Naive thymus-derived CD8-positive, alpha-beta T cell (primary cell): ENCODE results near the gene THEM5. TPM values are rescaled to one million over a fixed set of nuclear protein-coding genes. Genes with fewer than 3 reads are reported as not detected.

Experiments
- ATAC-seq, 2 donors: fragments of 150-1000 bp; cut with Tn5 transposase in 1 of 2; sonication (Bioruptor Pico), chemical (Tn5 transposase) in 1 of 2; 1 replicate in 1 of 2; 2 replicates in 1 of 2; pipeline ENCODE4 v1.10.0; 2021; ENCODE audit warnings: mild to moderate bottlenecking in 2 of 2, moderate library complexity in 2 of 2
- POLR2A ChIA-PET: fragments of 350-600 bp; sonication (Branson Sonifier 250); formaldehyde crosslinking; loops from one replicate; lab custom pipeline; 2021; ENCODE audit warnings: antibody characterized with exemption; lab: Charles Lee
- DNase-seq, 10 donors: peaks; one replicate each; pipeline versions ENCODE4 v3.0.0 to v3.0.0-alpha.2; 2020 to 2022
- H3K27ac Mint-ChIP-seq, 10 donors: one replicate each; pipeline ENCODE4 v1.8.0; 2020 to 2022; ENCODE audit warnings: mild to moderate bottlenecking in 10 of 10, mixed read lengths in 10 of 10, moderate library complexity in 4 of 10, inconsistent platforms in 1 of 10
- H3K27me3 Mint-ChIP-seq, 5 donors: one replicate each; pipeline ENCODE4 v1.8.0; 2021 to 2022; ENCODE audit warnings: mixed read lengths in 5 of 5
- H3K36me3 Mint-ChIP-seq, 3 donors: one replicate each; pipeline ENCODE4 v1.8.0; 2020 to 2022; ENCODE audit warnings: mixed read lengths in 3 of 3, mild to moderate bottlenecking in 2 of 3, inconsistent platforms in 1 of 3
- H3K4me1 Mint-ChIP-seq, 4 donors: one replicate each; pipeline ENCODE4 v1.8.0; 2021 to 2022; ENCODE audit warnings: mixed read lengths in 4 of 4
- H3K4me3 Mint-ChIP-seq, 10 donors: one replicate each; pipeline ENCODE4 v1.8.0; 2020 to 2022; ENCODE audit warnings: mild to moderate bottlenecking in 10 of 10, mixed read lengths in 10 of 10, moderate library complexity in 6 of 10, inconsistent platforms in 1 of 10
- H3K9me3 Mint-ChIP-seq, 9 donors: one replicate each; pipeline ENCODE4 v1.8.0; 2020 to 2022; ENCODE audit warnings: mixed read lengths in 9 of 9, mild to moderate bottlenecking in 3 of 9, inconsistent platforms in 1 of 9, moderate library complexity in 1 of 9
- polyA plus RNA-seq, 3 donors: library from polyadenylated mRNA; unstranded; fragments of 300-500 nt; fragmentation: Illumina TruSeq; gene quantifications; one replicate each; pipeline ENCODE4 v1.2.3, GENCODE V29; 2021
- total RNA-seq, 8 experiments: library from RNA in 2 of 8; stranded (reverse) in 2 of 8; gene quantifications; one replicate each; pipeline ENCODE4 v1.2.3 and lab custom pipeline; 2021 to 2026

THEM5 gene
- total and polyA plus RNA-seq, 5 experiments from 2014 or later: not detected

DNA sequence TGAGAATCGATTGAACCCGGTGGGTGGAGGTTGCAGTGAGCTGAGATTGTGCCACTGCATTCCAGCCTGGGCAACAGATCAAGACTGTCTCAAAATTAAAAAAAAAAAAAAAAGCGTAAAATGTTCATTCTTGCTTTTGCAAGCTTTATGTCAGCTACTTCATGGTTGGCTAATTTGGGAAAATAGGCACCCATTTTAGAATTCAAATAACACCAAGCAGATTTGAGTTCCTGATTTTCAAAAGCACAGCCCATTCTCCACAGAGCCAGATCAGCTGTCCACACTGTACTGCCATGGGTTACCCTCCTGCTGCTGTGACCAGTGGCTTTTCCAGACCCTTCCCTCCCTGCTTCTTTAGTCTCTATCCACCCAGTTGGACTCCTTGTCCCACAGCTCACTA, 4.4 kb downstream of the THEM5 start:
- no peak for DNase-seq
- ATAC-seq: no peak
- Mint-ChIP-seq H3K27ac (no peak overlapping the region), H3K27me3 (peaks cover 0 to 2% (median 0%) of the 10 kb centered on the region in 5 donors), H3K4me1 (peaks cover 0 to 11% (median 5%) of the 10 kb centered on the region in 4 donors), H3K4me3 (no peak overlapping the region), H3K36me3 (no peaks in the 10 kb centered on the region), H3K9me3 (no peaks in the 10 kb centered on the region)
- POLR2A ChIA-PET: no interaction called here

DNA sequence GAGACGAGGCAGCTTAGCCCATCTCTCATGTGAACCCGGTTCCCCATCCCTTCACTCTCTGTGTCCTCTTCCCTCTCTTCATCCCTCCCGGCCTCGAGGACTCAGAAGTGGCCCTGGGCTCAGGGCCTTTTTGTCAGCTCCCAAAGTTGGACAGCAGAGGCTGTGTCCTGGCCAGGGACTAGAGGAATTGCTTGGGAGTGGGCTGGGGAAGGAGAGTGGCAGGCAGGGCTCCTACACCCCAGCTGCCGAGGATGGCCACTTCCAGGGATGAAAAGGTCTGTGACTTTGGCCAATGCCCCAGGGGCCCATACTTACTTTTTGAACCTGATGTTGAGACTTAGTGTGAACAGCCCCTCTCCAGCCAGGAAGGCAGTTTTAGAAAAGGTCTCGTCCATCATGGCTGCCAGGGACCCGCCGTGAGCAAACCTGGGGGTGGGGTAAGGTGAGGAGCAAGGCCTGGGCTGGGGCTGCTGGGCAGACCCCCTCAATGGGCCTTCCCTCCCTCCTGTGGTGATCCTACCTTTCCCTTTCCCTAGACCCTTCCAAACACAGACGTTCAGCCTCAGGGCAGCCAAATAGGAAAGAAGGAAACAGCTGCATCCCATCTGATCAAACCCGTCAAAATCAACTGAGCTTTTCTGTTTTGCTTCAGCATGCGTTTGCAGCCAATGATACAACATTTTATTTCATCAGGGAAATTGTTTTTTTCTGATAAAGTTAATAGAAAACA, 5.5 kb downstream of the THEM5 start:
- POLR2A ChIA-PET: no interaction called here
- Mint-ChIP-seq H3K4me1 (peaks cover 0 to 13% (median 6%) of the 10 kb centered on the region in 4 donors), H3K9me3 (no peaks in the 10 kb centered on the region), H3K27me3 (peaks cover 0 to 2% (median 0%) of the 10 kb centered on the region in 5 donors), H3K36me3 (no peaks in the 10 kb centered on the region), H3K27ac (no peak overlapping the region), H3K4me3 (no peak overlapping the region)
- DNase-seq (no peak), ATAC-seq (no peak)

DNA sequence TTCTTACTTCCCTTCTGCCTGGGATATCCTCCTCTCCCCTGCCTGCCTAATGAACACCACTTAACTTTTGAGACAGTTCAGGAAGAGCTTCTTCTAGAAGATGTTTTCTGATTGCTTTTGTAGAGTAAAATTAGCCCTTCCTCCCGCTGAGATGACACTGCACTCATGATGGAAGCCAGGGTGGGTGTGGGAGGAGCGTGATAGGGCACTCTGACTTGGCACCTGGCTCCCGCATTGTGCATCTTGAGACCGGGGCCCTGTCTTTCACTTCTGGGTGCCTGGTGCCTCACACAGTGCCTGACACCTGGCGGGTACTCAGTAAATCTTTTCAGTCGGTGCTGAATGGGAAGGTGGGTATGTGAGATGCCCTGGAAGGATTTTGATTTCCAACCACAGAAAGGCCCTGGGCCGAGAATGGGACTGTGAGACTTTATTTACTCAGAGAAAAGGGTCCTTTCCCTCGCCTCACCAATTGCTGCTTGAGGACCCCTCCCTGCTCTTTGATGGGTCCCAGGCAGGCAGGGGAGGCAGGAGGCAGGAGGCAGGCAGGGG, 6.8 kb downstream of the THEM5 start:
- peaks cover 0 to 13% (median 6%) of the 10 kb centered on the region in 4 donors for H3K4me1 Mint-ChIP-seq
- H3K27me3 Mint-ChIP-seq: peaks cover 0 to 2% (median 0%) of the 10 kb centered on the region in 5 donors
- no peak for DNase-seq
- ATAC-seq: no peak
- H3K36me3 Mint-ChIP-seq: no peaks in the 10 kb centered on the region
- H3K9me3 Mint-ChIP-seq: no peaks in the 10 kb centered on the region
- no peak overlapping the region for H3K4me3 Mint-ChIP-seq
- H3K27ac Mint-ChIP-seq: peak overlapping the region in 2 of 10 donors; percentile 36 to 43
- POLR2A ChIA-PET: no interaction called here

DNA sequence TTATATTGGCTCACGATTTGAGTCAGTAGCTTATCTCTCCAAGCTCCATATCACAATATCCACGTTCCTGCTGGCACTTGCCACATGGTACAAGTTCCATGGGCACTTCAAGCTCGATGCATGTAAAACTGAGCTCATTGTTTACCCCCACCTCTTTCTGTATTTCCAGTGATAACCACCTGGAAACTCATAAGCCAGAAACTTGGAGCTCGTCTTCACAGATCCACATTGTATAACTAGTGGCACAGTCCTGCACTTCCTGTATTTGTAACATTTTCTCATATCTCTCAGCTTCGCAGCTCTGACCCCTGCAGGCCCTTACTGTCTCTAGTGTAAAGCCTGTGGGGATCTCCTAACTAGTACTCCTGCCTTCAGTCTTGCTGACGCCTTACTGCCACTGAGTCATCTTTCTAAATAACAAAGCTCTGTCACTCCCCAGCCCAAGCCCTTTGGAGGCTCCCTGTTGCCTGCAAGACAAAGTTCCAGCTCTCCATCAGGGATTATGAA, 7.4 kb downstream of the THEM5 start:
- Mint-ChIP-seq H3K9me3 (no peaks in the 10 kb centered on the region), H3K4me1 (peaks cover under 1 to 13% (median 4%) of the 10 kb centered on the region in 4 donors), H3K27ac (peak overlapping the region in 3 of 10 donors; percentile 36 to 61 (median 43)), H3K27me3 (no peaks in the 10 kb centered on the region), H3K36me3 (no peaks in the 10 kb centered on the region), H3K4me3 (no peak overlapping the region)
- DNase-seq (no peak), ATAC-seq (no peak)
- POLR2A ChIA-PET: no interaction called here

DNA sequence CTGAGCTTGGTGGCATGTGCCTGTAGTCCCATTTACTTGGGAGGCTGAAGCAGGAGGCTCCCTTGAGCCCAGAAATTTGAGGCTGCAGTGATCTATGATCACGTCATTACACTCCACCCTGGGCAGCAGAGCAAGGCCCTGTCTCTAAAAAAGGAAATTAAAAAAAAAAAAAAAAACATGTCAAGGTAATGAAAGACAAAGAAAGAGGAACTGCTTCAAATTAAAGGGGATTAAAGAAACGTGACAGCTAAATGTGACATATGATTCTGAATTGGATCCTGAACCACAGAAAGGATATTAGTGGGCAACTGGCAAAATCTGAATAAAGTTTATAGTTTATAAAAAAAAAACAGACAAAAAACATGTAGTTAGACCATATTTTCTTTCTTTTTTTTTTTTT, 10.1 kb downstream of the THEM5 start:
- H3K4me3 Mint-ChIP-seq: no peak overlapping the region
- peaks cover 21 to 32% (median 23%) of the 10 kb centered on the region in 4 donors for H3K4me1 Mint-ChIP-seq
- H3K9me3 Mint-ChIP-seq: no peaks in the 10 kb centered on the region
- H3K27ac Mint-ChIP-seq: peak overlapping the region in 1 of 10 donors; percentile 55
- no peaks in the 10 kb centered on the region for H3K27me3 Mint-ChIP-seq
- no peaks in the 10 kb centered on the region for H3K36me3 Mint-ChIP-seq
- DNase-seq: no peak
- ATAC-seq: no peak
- POLR2A ChIA-PET: interaction anchor here (1.0 kb wide), 1 partner anchor 9 kb away, joined by 6 read pairs; no protein-coding TSS in a partner anchor

DNA sequence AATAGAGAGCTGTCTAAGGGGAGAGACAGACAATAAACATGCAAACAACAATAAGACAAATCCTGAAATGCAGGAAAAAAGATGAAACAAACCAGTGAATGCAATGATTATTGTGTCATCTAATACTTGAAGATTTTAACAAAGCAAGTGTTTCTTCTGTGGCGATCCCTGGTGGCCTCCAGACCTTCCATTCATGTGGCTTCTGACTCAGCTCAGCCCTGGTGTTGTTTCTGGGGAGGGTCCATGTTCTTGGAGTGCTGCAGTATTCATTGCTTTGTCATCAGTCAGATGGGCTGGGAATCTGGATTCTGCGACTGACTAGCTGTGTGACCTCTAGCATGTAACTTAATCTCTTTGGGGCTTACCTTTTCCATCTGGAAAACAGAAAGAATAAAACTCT, 12.4 kb downstream of the THEM5 start:
- no peaks in the 10 kb centered on the region for H3K36me3 Mint-ChIP-seq
- DNase-seq (peak in 1 of 10 donors; percentile 28), ATAC-seq (no peak)
- H3K9me3 Mint-ChIP-seq: no peaks in the 10 kb centered on the region
- H3K27me3 Mint-ChIP-seq: peaks cover 0 to 2% (median 0%) of the 10 kb centered on the region in 5 donors
- H3K27ac Mint-ChIP-seq: peak overlapping the region in 4 of 10 donors; percentile 30 to 67 (median 47)
- H3K4me1 Mint-ChIP-seq: peaks cover 30 to 44% (median 39%) of the 10 kb centered on the region in 4 donors
- H3K4me3 Mint-ChIP-seq: peak overlapping the region in 2 of 10 donors; percentile 20 to 86
- POLR2A ChIA-PET: no interaction called here

DNA sequence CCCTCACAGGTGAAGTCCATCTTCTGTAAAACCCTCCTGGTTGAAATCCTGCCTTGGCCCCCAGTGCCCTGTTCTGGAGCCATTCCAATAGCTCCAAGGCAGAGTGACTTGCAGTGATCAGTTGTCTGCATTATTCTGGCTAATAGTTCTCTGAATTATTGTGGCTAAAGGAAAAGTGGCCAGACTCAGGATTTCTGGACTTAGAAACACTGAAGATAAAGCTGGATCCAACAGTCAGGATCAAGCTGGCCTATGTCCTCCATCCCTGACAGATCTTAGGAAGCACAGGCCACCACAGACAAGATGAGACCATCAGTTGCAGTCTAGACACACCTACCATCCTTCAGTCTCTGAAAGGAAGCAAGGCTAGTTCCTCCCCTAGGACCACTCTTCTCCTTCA, 13.1 kb downstream of the THEM5 start:
- Mint-ChIP-seq H3K4me3 (peak overlapping the region; percentile 75 to 94 (median 85)), H3K4me1 (peaks cover 30 to 47% (median 39%) of the 10 kb centered on the region in 4 donors), H3K36me3 (no peaks in the 10 kb centered on the region), H3K27ac (peak overlapping the region in 8 of 10 donors; percentile 30 to 76 (median 66)), H3K9me3 (no peaks in the 10 kb centered on the region), H3K27me3 (peaks cover 0 to 2% (median 0%) of the 10 kb centered on the region in 5 donors)
- DNase-seq (peak in 1 of 10 donors; percentile 37), ATAC-seq (no peak)
- POLR2A ChIA-PET: interaction anchor here (1.0 to 1.7 kb wide), 2 partner anchors 57 to 77 kb away, joined by 3 to 8 read pairs; partner anchors contain the start of gene MRPL9

DNA sequence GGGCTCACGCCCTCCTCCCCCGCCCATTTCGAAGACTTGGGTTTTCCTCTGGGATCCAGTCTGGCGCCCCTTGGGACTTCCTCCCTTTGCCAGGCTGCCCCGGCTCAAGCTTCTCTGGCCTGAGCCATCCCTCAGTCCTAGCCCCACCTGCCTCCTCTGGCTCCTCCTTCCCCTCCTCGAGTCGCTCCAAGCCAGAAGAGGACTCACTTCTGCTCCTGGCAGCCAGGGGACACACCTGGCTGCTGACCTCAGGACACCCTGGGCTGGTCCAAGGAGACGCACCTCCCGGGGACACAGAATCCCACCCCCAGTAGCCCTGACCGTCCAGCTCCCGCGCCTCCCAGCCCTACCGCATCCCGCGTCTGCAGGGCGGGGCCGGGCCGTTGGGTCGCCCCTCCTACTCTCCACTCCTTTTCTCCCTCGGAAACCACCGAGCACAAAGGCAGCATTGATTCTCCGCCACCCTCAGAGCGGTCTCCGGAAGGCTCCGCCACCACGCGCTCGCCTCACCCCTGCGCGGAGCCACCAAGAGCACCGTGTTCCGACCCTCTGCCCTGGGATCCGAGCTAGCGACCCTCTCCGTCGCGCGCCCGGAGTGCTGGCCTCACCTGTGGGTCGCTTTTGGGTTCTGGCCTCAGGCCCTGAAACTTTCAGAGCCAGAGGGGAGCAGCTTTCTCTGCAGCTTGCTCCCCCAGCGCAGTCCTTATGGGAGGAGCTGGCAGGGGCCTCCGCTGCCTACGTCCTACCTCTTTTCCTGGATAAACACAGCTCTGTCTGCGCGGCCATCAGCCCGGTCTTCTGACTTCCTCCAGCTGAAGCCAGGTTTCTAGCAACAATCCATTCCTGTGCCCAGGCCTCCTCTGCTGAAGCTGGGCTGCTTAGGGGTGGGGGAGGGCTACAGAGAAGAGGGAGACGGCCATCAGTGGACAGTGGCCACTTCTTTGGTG, 13.8 kb downstream of the THEM5 start, which contains the start of gene C2CD4D:
Gene C2CD4D (minus strand): TSS at position 364 of the 947 bp plus-strand sequence. CDS start 831 bp downstream, outside the sequence.
- ATAC-seq: peak; percentile 73 to 87
- Mint-ChIP-seq H3K4me3 (peak within 1 kb of the TSS; percentile 75 to 94 (median 85)), H3K36me3 (no peaks in the 10 kb centered on the region), H3K9me3 (no peaks in the 10 kb centered on the region), H3K27ac (peak within 1 kb of the TSS; percentile 51 to 87 (median 78)), H3K4me1 (peaks cover 28 to 53% (median 42%) of the 10 kb centered on the region in 4 donors), H3K27me3 (peaks cover 0 to 2% (median 0%) of the 10 kb centered on the region in 5 donors)
- peak; percentile 43 to 73 (median 58) for DNase-seq
- POLR2A ChIA-PET: interaction anchor here (1.0 to 1.7 kb wide), 2 partner anchors 57 to 76 kb away, joined by 3 to 8 read pairs; partner anchors contain the start of gene MRPL9

DNA sequence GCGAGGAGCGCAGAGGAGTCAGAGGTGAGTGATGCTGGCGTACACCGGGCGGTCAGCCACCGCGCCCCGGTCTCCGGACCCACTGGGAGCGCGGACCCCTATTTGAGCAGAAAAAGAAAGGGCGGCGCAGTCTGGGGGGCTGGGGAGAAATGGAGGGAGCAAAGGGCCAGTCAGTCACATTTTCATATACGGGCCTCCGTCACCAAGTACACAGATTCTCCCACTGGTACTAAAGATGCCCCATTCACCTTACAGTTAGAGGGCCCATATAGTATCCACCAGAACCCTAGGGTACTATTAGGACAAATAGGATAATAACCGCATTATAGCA, 14.5 kb downstream of the THEM5 start:
- no peak for ATAC-seq
- Mint-ChIP-seq H3K9me3 (no peaks in the 10 kb centered on the region), H3K4me1 (peaks cover 27 to 59% (median 47%) of the 10 kb centered on the region in 4 donors), H3K36me3 (no peaks in the 10 kb centered on the region), H3K27me3 (peaks cover 0 to 2% (median 0%) of the 10 kb centered on the region in 5 donors), H3K27ac (peak overlapping the region in 6 of 10 donors; percentile 51 to 81 (median 68)), H3K4me3 (peak overlapping the region; percentile 75 to 94 (median 85))
- POLR2A ChIA-PET: interaction anchor here (1.7 kb wide), 1 partner anchor 76 kb away, joined by 8 read pairs; the partner anchor contains the start of gene MRPL9
- peak in 1 of 10 donors; percentile 52 for DNase-seq

DNA sequence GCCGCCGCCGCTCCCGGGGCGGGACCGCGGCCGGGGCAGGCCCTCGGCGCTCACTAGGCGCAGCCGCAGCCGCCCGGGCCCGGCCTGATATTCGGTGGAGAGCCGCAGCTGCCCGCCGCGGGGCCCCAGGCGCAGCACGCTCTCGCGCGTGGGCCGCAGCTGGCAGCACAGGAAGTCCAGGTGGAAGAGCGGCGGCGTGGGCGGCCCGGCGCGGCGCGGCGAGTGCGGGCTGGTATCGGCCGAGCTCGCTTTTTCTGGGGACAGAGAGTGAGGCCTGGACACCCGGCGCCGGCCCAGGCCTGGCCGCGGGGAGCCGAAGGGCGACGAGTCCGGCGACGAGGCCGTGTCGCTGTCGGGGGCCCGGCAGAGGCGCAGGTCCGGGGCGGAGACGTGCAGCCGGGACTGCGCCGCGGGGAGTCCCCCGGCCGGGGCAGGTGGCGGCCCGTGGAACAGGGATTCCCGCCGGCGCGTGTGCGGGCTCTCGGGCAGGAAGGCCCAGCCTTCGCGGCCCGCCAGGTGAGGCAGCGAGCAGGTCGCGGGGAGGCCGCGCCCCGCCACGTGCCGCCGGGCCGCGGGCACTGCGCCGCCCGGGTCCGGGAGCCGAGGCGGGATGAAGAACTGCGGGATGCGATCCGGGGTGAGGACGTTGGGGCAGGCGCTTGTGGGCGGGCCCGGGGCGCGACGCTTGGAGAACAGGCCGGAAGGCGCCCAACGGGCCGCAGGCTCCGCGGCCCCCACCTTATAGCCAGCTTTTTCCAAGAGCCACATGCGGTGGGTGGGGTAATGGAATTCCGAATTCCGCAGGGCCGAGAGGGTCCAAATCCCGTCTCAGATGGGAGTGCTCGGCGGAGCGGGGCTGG, 15.1 kb downstream of the THEM5 start:
- Mint-ChIP-seq H3K4me1 (peaks cover 30 to 62% (median 53%) of the 10 kb centered on the region in 4 donors), H3K27me3 (peaks cover 0 to 2% (median 0%) of the 10 kb centered on the region in 5 donors), H3K27ac (peak overlapping the region in 5 of 10 donors; percentile 51 to 81 (median 62)), H3K9me3 (no peaks in the 10 kb centered on the region), H3K4me3 (peak overlapping the region; percentile 75 to 98 (median 85)), H3K36me3 (no peaks in the 10 kb centered on the region)
- DNase-seq (peak in 1 of 10 donors; percentile 28), ATAC-seq (peak; percentile 14 to 50)
- POLR2A ChIA-PET: interaction anchor here (0.6 to 1.2 kb wide), 5 partner anchors 49 to 1266 kb away, joined by 3 to 7 read pairs (median 3); partner anchors contain the start of genes S100A10 and TDRKH

DNA sequence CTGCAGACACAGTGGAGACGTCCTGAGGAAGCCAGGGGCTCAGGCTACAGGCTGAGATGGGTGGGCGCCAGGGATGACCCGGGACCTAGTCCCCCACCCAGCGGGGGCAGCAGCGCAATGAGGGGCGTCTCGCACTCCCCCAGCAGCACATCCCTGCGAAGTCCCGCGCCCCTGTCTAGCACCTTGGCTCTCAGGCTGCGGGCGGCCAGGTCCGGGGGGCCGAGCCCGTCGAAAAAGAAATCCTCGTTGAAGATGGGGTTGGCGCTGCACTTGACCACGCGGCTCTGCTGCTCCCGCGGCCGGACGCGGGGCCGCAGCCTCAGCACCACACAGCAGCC, 15.7 kb downstream of the THEM5 start:
- ATAC-seq (peak in 1 of 2 donors; percentile 1), DNase-seq (no peak)
- Mint-ChIP-seq H3K4me1 (peaks cover 34 to 65% (median 59%) of the 10 kb centered on the region in 4 donors), H3K36me3 (no peaks in the 10 kb centered on the region), H3K27me3 (peaks cover 0 to 2% (median 0%) of the 10 kb centered on the region in 5 donors), H3K9me3 (no peaks in the 10 kb centered on the region), H3K4me3 (peak overlapping the region; percentile 82 to 98 (median 90)), H3K27ac (peak overlapping the region in 7 of 10 donors; percentile 54 to 96 (median 92))
- POLR2A ChIA-PET: interaction anchor here (0.6 to 1.6 kb wide), 6 partner anchors 48 to 1265 kb away, joined by 3 to 7 read pairs (median 3); partner anchors contain the start of genes S100A10 and TDRKH
